H1 (cell line): ENCODE measurements around the gene CSRNP3. TPM values are rescaled to one million over a fixed set of nuclear protein-coding genes. Genes with fewer than 3 reads are reported as not detected.
A peak's percentile ranks its signal among the peaks of the same experiment; 100 is the strongest.

Experiments
- CTCF ChIA-PET: fragments of 300-600 bp; sonication (Branson Sonifier 250); formaldehyde crosslinking; loops from one replicate; lab custom pipeline; 2021; ENCODE audit not compliant: partially characterized antibody; lab: Charles Lee
- POLR2A ChIA-PET: fragments of 300-600 bp; sonication (Branson Sonifier 250); formaldehyde crosslinking; loops from one replicate; lab custom pipeline; 2021; ENCODE audit warnings: inconsistent platforms; ENCODE audit not compliant: partially characterized antibody; lab: Charles Lee
- DNase-seq, 2 experiments: peaks; one replicate each; pipeline versions ENCODE4 v3.0.0 to v3.0.0-alpha.2; 2010 to 2022; ENCODE audit warnings: low spot score in 2 of 2, low read depth in 1 of 2, mixed read lengths in 1 of 2
- FAIRE-seq: peaks from 2 replicates; lab custom pipeline; 2011; peaks lifted over from hg19 to GRCh38; lab: Jason Lieb, UNC
- H2AFZ ChIP-seq: 2 replicates; pipeline ENCODE4 v1.8.1; 2012; ENCODE audit warnings: low read length, inconsistent platforms
- H2AK5ac ChIP-seq: 2 replicates; pipeline ENCODE4 v1.6.1; 2013; ENCODE audit warnings: low read depth, low read length
- H2BK120ac ChIP-seq: replicated peaks from 2 replicates; pipeline ENCODE3; 2013; ENCODE audit warnings: low read depth, low read length, inconsistent platforms
- H2BK12ac ChIP-seq: 2 replicates; pipeline ENCODE4 v1.6.1; 2013; ENCODE audit warnings: low read depth, low read length
- H2BK15ac ChIP-seq: 2 replicates; pipeline ENCODE4 v1.6.1; 2013; ENCODE audit warnings: low read length
- H2BK20ac ChIP-seq: 2 replicates; pipeline ENCODE4 v1.6.1; 2013; ENCODE audit warnings: low read length
- H2BK5ac ChIP-seq: 2 replicates; pipeline ENCODE4 v1.6.1; 2013; ENCODE audit warnings: low read depth, low read length
- H3K14ac ChIP-seq: 2 replicates; pipeline ENCODE4 v1.6.1; 2013; ENCODE audit warnings: inconsistent platforms; ENCODE audit not compliant: insufficient read length
- H3K18ac ChIP-seq: 2 replicates; pipeline ENCODE4 v1.6.1; 2013; ENCODE audit warnings: low read length; ENCODE audit errors: extremely low read depth
- H3K23ac ChIP-seq: 2 replicates; pipeline ENCODE4 v1.6.1; 2013; ENCODE audit warnings: inconsistent platforms; ENCODE audit not compliant: insufficient read length
- H3K23me2 ChIP-seq: 2 replicates; pipeline ENCODE4 v1.6.1; 2013; ENCODE audit warnings: low read depth, low read length
- H3K27ac ChIP-seq: 2 replicates; pipeline ENCODE4 v1.6.1; 2011; ENCODE audit warnings: low read depth, low read length, inconsistent platforms
- H3K27me3 ChIP-seq, 4 experiments: replicated peaks in 1 of 4; 1 replicate in 1 of 4; 2 replicates in 3 of 4; pipeline versions ENCODE4 v1.6.1 to v1.8.1; 2011 to 2013; ENCODE audit warnings: low read length in 3 of 4, mild to moderate bottlenecking in 3 of 4, inconsistent platforms in 2 of 4, mixed read lengths in 2 of 4, moderate library complexity in 1 of 4; ENCODE audit not compliant: control insufficient read depth in 3 of 4, insufficient read depth in 3 of 4; ENCODE audit errors: extremely low read depth in 1 of 4
- H3K36me3 ChIP-seq, 4 experiments: 2 replicates each; pipeline versions ENCODE4 v1.6.1 to v1.8.1; 2011 to 2013; ENCODE audit warnings: mild to moderate bottlenecking in 4 of 4, low read length in 3 of 4, moderate library complexity in 2 of 4, control low read depth in 1 of 4, inconsistent platforms in 1 of 4; ENCODE audit not compliant: insufficient read depth in 4 of 4, control insufficient read depth in 2 of 4
- H3K4ac ChIP-seq: replicated peaks from 2 replicates; pipeline ENCODE3; 2013; ENCODE audit warnings: low read length, low read depth, mixed read lengths, inconsistent platforms; ENCODE audit not compliant: insufficient read length
- H3K4me1 ChIP-seq, 4 experiments: replicated peaks in 1 of 4; 1 replicate in 1 of 4; 2 replicates in 3 of 4; pipeline versions ENCODE4 v1.6.1 to v1.8.1; 2011 to 2013; ENCODE audit warnings: low read length in 3 of 4, inconsistent platforms in 2 of 4, mixed read lengths in 1 of 4; ENCODE audit not compliant: insufficient read depth in 4 of 4, control insufficient read depth in 3 of 4
- H3K4me2 ChIP-seq, 2 experiments: 2 replicates each; pipeline versions ENCODE4 v1.6.1 to v1.8.1; 2011 to 2013; ENCODE audit warnings: low read depth in 2 of 2, low read length in 2 of 2, control low read depth in 1 of 2, inconsistent platforms in 1 of 2, mild to moderate bottlenecking in 1 of 2; ENCODE audit not compliant: insufficient read depth in 1 of 2
- H3K4me3 ChIP-seq, 4 experiments: fragments of 200-600, 300-600 bp in 1 of 4; sonication (generic), shearing (Covaris generic), sonication (Bioruptor Twin) in 1 of 4; 2 replicates each; pipeline versions ENCODE4 v1.5.1 to v1.8.1; 2011 to 2016; ENCODE audit warnings: low read length in 4 of 4, low read depth in 3 of 4, control low read depth in 2 of 4, inconsistent platforms in 2 of 4, mild to moderate bottlenecking in 2 of 4, mixed read lengths in 1 of 4, moderate library complexity in 1 of 4; ENCODE audit not compliant: insufficient read depth in 2 of 4; ENCODE audit errors: extremely low read depth in 1 of 4
- H3K56ac ChIP-seq: replicated peaks from 2 replicates; pipeline ENCODE3; 2013; ENCODE audit warnings: low read depth, mild to moderate bottlenecking, mixed read lengths, low read length, inconsistent platforms; ENCODE audit not compliant: insufficient read length
- H3K79me1 ChIP-seq: 2 replicates; pipeline ENCODE4 v1.6.1; 2013; ENCODE audit warnings: low read depth, low read length, control low read depth
- H3K79me2 ChIP-seq, 2 experiments: 2 replicates each; pipeline versions ENCODE4 v1.6.1 to v1.8.1; 2012 to 2013; ENCODE audit warnings: low read length in 2 of 2, mild to moderate bottlenecking in 2 of 2, inconsistent platforms in 1 of 2; ENCODE audit not compliant: insufficient read depth in 2 of 2, control insufficient read depth in 1 of 2
- H3K9ac ChIP-seq, 4 experiments: replicated peaks in 1 of 4; 1 replicate in 1 of 4; 2 replicates in 3 of 4; pipeline versions ENCODE4 v1.6.1 to v1.8.1; 2011 to 2013; ENCODE audit warnings: low read depth in 3 of 4, low read length in 3 of 4, control low read depth in 2 of 4, mild to moderate bottlenecking in 2 of 4, moderate library complexity in 2 of 4, inconsistent platforms in 1 of 4; ENCODE audit errors: extremely low read depth in 1 of 4
- H3K9me3 ChIP-seq, 2 experiments: 2 replicates each; pipeline versions ENCODE4 v1.6.1 to v1.8.1; 2012 to 2013; ENCODE audit warnings: mild to moderate bottlenecking in 2 of 2, moderate library complexity in 2 of 2, control low read depth in 1 of 2, inconsistent platforms in 1 of 2, low read depth in 1 of 2, low read length in 1 of 2, mixed read lengths in 1 of 2; ENCODE audit not compliant: insufficient read depth in 2 of 2
- H4K20me1 ChIP-seq, 2 experiments: replicated peaks in 1 of 2; 2 replicates each; pipeline versions ENCODE3 to v1.8.1; 2011 to 2013; ENCODE audit warnings: inconsistent platforms in 2 of 2, low read length in 2 of 2, mild to moderate bottlenecking in 1 of 2; ENCODE audit not compliant: insufficient read depth in 2 of 2, control insufficient read depth in 1 of 2
- H4K5ac ChIP-seq: 2 replicates; pipeline ENCODE4 v1.6.1; 2013; ENCODE audit warnings: low read length, low read depth, mixed read lengths, inconsistent platforms; ENCODE audit not compliant: insufficient read length
- H4K8ac ChIP-seq: 2 replicates; pipeline ENCODE4 v1.8.0; 2013; ENCODE audit warnings: mild to moderate bottlenecking, moderate library complexity, low read length, inconsistent platforms; ENCODE audit not compliant: insufficient read depth; ENCODE audit errors: extremely low read depth
- H4K91ac ChIP-seq: replicated peaks from 2 replicates; pipeline ENCODE3; 2013; ENCODE audit warnings: low read length, mixed read lengths, inconsistent platforms; ENCODE audit not compliant: insufficient read length
- ATF3 ChIP-seq: IDR thresholded peaks from 2 replicates; pipeline ENCODE4 v1.6.1; 2011; ENCODE audit warnings: low read depth, mild to moderate bottlenecking, low read length; ENCODE audit not compliant: insufficient read depth
- EGR1 ChIP-seq: IDR thresholded peaks from 2 replicates; pipeline ENCODE4 v1.6.1; 2011; ENCODE audit warnings: low read depth, low read length, borderline replicate concordance
- EP300 ChIP-seq, 2 experiments: IDR thresholded peaks; 1 replicate in 1 of 2; 2 replicates in 1 of 2; pipeline ENCODE4 v1.6.1; 2011 to 2012; ENCODE audit warnings: low read depth in 2 of 2, low read length in 2 of 2, mild to moderate bottlenecking in 2 of 2, borderline replicate concordance in 1 of 2, inconsistent platforms in 1 of 2, moderate library complexity in 1 of 2
- GABPA ChIP-seq: IDR thresholded peaks from 2 replicates; pipeline ENCODE4 v1.6.1; 2011; ENCODE audit warnings: mild to moderate bottlenecking, low read length, moderate library complexity, borderline replicate concordance; ENCODE audit not compliant: insufficient read depth
- SP1 ChIP-seq: IDR thresholded peaks from 2 replicates; pipeline ENCODE4 v1.6.1; 2011; ENCODE audit warnings: low read depth, low read length
- WGBS, 2 experiments: shearing (Covaris generic) in 1 of 2; methylation state at CpG; one replicate each; pipeline versions ENCODE4 v1.1.6 to v1.1.7; 2013 to 2015; ENCODE audit warnings: low lambda C conversion rate in 2 of 2, mixed read lengths in 2 of 2, inconsistent platforms in 1 of 2, low coverage in 1 of 2, missing lambda C conversion rate in 1 of 2; ENCODE audit not compliant: insufficient replicate concordance in 2 of 2, insufficient coverage in 1 of 2, insufficient read length in 1 of 2; ENCODE audit errors: extremely low coverage in 1 of 2, missing lambda C conversion rate in 1 of 2; 5-methylcytosine and 5-hydroxymethylcytosine counted together
- polyA plus RNA-seq, 7 experiments: library from polyadenylated mRNA; depleted of rRNA in 3 of 7; stranded (reverse) in 5 of 7; unstranded in 2 of 7; fragments of >200 nt in 5 of 7; fragments of 200-250 nt in 2 of 7; gene quantifications; 1 replicate in 5 of 7; 2 replicates in 1 of 7; 4 replicates in 1 of 7; pipeline versions ENCODE4 v1.2.1 to v1.2.3, GENCODE V29; 2011 to 2013; ENCODE audit warnings: missing spikeins in 2 of 7, mixed read lengths in 2 of 7
- total RNA-seq: library from RNA; stranded (reverse); fragmentation: NEBNext Ultra II Directional; extraction: Animal tissue kit (Norgen Biotek cat#: 25700); gene quantifications from 2 replicates; pipeline ENCODE4 v1.2.1, GENCODE V29; 2021
- TF ChIP-seq, protein P1 (sequence below): IDR thresholded peaks from 2 replicates; pipeline ENCODE4 v1.6.1; 2012; ENCODE audit warnings: inconsistent platforms

CSRNP3 gene
- total and polyA plus RNA-seq, 2 of the 8 experiments (the other 6 are each of a cell fraction or from before 2014, with no cell fraction given): 1.3 to 6.5 TPM

DNA sequence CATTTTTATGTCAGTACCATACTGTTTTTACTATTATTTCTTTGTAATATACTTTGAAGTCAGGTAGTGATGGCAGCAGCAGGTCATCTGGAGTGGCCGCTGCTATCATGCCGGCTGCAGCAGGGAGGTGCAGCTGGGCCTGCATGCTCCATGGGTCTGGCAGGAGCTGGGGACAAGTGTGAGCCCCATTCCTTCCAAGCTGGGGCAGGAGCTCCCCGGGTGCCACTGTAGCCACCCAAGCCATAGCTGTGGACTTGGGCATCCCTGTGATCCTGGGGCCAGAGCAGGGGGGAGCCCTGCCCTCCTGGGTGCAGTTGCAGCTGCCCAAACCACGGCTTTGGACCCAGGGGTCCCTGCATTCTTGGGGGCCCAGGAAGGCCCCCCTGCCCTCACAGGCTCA lies 59.2 kb downstream of the CSRNP3 start:
- POLR2A ChIA-PET: interaction anchor here (0.7 kb wide), 1 partner anchor 17 kb away, joined by 3 read pairs; no protein-coding TSS in a partner anchor
- H3K14ac ChIP-seq: no peak overlapping the region
- H4K20me1 ChIP-seq: no peaks in the 10 kb centered on the region
- no peak overlapping the region for H3K4ac ChIP-seq
- H3K23ac ChIP-seq: no peak overlapping the region
- TF ChIP-seq GABPA (no peak), EP300 (IDR thresholded peaks at IDR 0.05; ENCODE audit: borderline replicate concordance in 1 of 2, low read depth in 2 of 2, low read length in 2 of 2) (no peak), SP1 (no peak), EGR1 (no peak), ATF3 (no peak)
- TF ChIP-seq, protein P1, sequence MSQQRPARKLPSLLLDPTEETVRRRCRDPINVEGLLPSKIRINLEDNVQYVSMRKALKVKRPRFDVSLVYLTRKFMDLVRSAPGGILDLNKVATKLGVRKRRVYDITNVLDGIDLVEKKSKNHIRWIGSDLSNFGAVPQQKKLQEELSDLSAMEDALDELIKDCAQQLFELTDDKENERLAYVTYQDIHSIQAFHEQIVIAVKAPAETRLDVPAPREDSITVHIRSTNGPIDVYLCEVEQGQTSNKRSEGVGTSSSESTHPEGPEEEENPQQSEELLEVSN: no peak
- no peaks in the 10 kb centered on the region for H3K79me2 ChIP-seq
- H3K4me2 ChIP-seq: no peak overlapping the region
- H3K23me2 ChIP-seq: no peaks in the 10 kb centered on the region
- no peak overlapping the region for H2BK20ac ChIP-seq
- WGBS, 2 experiments: 93% methylated on average over 4 of the region's 4 CpGs; no CpG with 5 or more reads in 1 of the 2 experiments
- H2BK5ac ChIP-seq: no peak overlapping the region
- FAIRE-seq: no peak
- no peak overlapping the region for H3K4me3 ChIP-seq
- H3K9me3 ChIP-seq: peaks cover 0 to 3% of the 10 kb centered on the region in 2 experiments; a peak in 1 of 4 replicates
- H2AFZ ChIP-seq: no peak overlapping the region
- H4K91ac ChIP-seq: no peak overlapping the region
- H4K5ac ChIP-seq: no peak overlapping the region
- no peak overlapping the region for H2AK5ac ChIP-seq
- H4K8ac ChIP-seq: peak overlapping the region; percentile 77
- no peaks in the 10 kb centered on the region for H3K36me3 ChIP-seq
- H3K4me1 ChIP-seq: peaks cover 0 to 2% (median 0%) of the 10 kb centered on the region in 4 experiments; a peak in 1 of 7 replicates
- no peaks in the 10 kb centered on the region for H3K27me3 ChIP-seq
- DNase-seq: no peak
- no peaks in the 10 kb centered on the region for H3K79me1 ChIP-seq
- H3K27ac ChIP-seq: no peak overlapping the region
- H2BK12ac ChIP-seq: no peak overlapping the region
- H2BK15ac ChIP-seq: no peak overlapping the region
- H3K9ac ChIP-seq: no peak overlapping the region
- no peak overlapping the region for H3K56ac ChIP-seq
- H2BK120ac ChIP-seq: no peak overlapping the region
- H3K18ac ChIP-seq: no peak overlapping the region
- CTCF ChIA-PET: interaction anchor here (0.6 kb wide), 1 partner anchor 34 kb away, joined by 3 read pairs; no protein-coding TSS in a partner anchor
